SK-N-SH (cell line): ENCODE data around the gene ZNF521. TPM values are rescaled to one million over a fixed set of nuclear protein-coding genes. Genes with fewer than 3 reads are reported as not detected.

Source experiments
- CTCF ChIA-PET: fragments of 300-600, 350-600 bp; formaldehyde crosslinking; extraction: SDS; loops from one replicate; lab custom pipeline; 2021; lab: Yijun Ruan, JAX
- POLR2A ChIA-PET: fragments of 350-600 bp; sonication (Branson Sonifier 250); formaldehyde crosslinking; extraction: SDS; loops from one replicate; lab custom pipeline; 2020; ENCODE audit warnings: antibody characterized with exemption, inconsistent platforms; lab: Yijun Ruan, JAX
- DNase-seq: peaks from one replicate; pipeline ENCODE4 v3.0.0; 2012
- H2AFZ ChIP-seq: fragments of 200-600 bp; sonication (generic); 2 replicates; pipeline ENCODE4 v1.8.1; 2016; ENCODE audit warnings: antibody characterized with exemption, mild to moderate bottlenecking, low read depth
- H3F3A ChIP-seq: fragments of 200-600 bp; sonication (generic); replicated peaks from 2 replicates; pipeline ENCODE3; 2016; ENCODE audit warnings: antibody characterized with exemption, mild to moderate bottlenecking; ENCODE audit not compliant: insufficient read depth
- H3K27ac ChIP-seq, 2 experiments: fragments of 200-500 bp in 1 of 2; fragments of 200-600 bp in 1 of 2; sonication (Bioruptor generic) in 1 of 2; sonication (generic), shearing (Covaris generic) in 1 of 2; 2 replicates each; pipeline versions ENCODE4 v1.5.1 to v1.6.1; 2014 to 2016; ENCODE audit warnings: low read depth in 2 of 2, inconsistent platforms in 1 of 2, low read length in 1 of 2, mild to moderate bottlenecking in 1 of 2, mixed read lengths in 1 of 2
- H3K27me3 ChIP-seq: fragments of 200-600 bp; sonication (generic), shearing (Covaris generic); 2 replicates; pipeline ENCODE4 v1.6.1; 2016; ENCODE audit warnings: mixed run types; ENCODE audit not compliant: insufficient read depth
- H3K36me3 ChIP-seq, 2 experiments: fragments of 200-500 bp in 1 of 2; fragments of 200-600 bp in 1 of 2; sonication (Bioruptor generic) in 1 of 2; sonication (generic) in 1 of 2; replicated peaks in 1 of 2; 2 replicates each; pipeline versions ENCODE3 to v1.5.1; 2014 to 2016; ENCODE audit warnings: low read length in 1 of 2, mild to moderate bottlenecking in 1 of 2; ENCODE audit not compliant: insufficient read depth in 2 of 2, control insufficient read depth in 1 of 2
- H3K4me1 ChIP-seq, 2 experiments: fragments of 200-500 bp in 1 of 2; fragments of 200-600 bp in 1 of 2; sonication (Bioruptor generic) in 1 of 2; sonication (generic), shearing (Covaris generic) in 1 of 2; 2 replicates each; pipeline versions ENCODE4 v1.5.1 to v1.6.1; 2014 to 2016; ENCODE audit warnings: low read depth in 1 of 2, low read length in 1 of 2, mixed run types in 1 of 2; ENCODE audit not compliant: insufficient read depth in 2 of 2, control insufficient read depth in 1 of 2
- H3K4me2 ChIP-seq: fragments of 200-600 bp; sonication (generic), shearing (Covaris generic); 2 replicates; pipeline ENCODE4 v1.6.1; 2017; ENCODE audit warnings: mixed run types
- H3K4me3 ChIP-seq, 2 experiments: fragments of 200-500 bp in 1 of 2; fragments of 200-600 bp in 1 of 2; sonication (Bioruptor generic) in 1 of 2; sonication (generic), shearing (Covaris generic) in 1 of 2; 2 replicates each; pipeline versions ENCODE4 v1.5.1 to v1.8.1; 2014 to 2016; ENCODE audit warnings: low read depth in 2 of 2, inconsistent platforms in 1 of 2, low read length in 1 of 2, mild to moderate bottlenecking in 1 of 2, mixed read lengths in 1 of 2, moderate library complexity in 1 of 2
- H3K79me2 ChIP-seq: fragments of 200-600 bp; sonication (generic); 2 replicates; pipeline ENCODE4 v1.8.1; 2017; ENCODE audit warnings: mild to moderate bottlenecking; ENCODE audit not compliant: insufficient read depth
- H3K9ac ChIP-seq: fragments of 200-600 bp; sonication (generic); 2 replicates; pipeline ENCODE4 v1.6.1; 2017; ENCODE audit warnings: mixed run types
- H3K9me2 ChIP-seq: fragments of 200-600 bp; sonication (generic); 2 replicates; pipeline ENCODE4 v1.6.1; 2017; ENCODE audit warnings: mixed run types
- H3K9me3 ChIP-seq: fragments of 200-600 bp; sonication (generic); 2 replicates; pipeline ENCODE4 v1.6.1; 2017; ENCODE audit warnings: mixed run types, mild to moderate bottlenecking, moderate library complexity
- H4K20me1 ChIP-seq: fragments of 200-600 bp; sonication (generic); 2 replicates; pipeline ENCODE4 v1.6.1; 2017; ENCODE audit warnings: mild to moderate bottlenecking, mixed run types; ENCODE audit not compliant: insufficient read depth
- CHD2 ChIP-seq: fragments of 150-350 bp; IDR thresholded peaks from 2 replicates; pipeline ENCODE4 v1.6.1; 2018; ENCODE audit warnings: low read length; ENCODE audit not compliant: partially characterized antibody
- EP300 ChIP-seq, 2 experiments: IDR thresholded peaks; 2 replicates each; pipeline versions ENCODE4 v1.4.0 to v1.6.1; 2012; ENCODE audit warnings: borderline replicate concordance in 1 of 2, low read depth in 1 of 2, low read length in 1 of 2
- EZH2phosphoT487 ChIP-seq: fragments of 200-600 bp; sonication (generic); IDR thresholded peaks from 2 replicates; pipeline ENCODE4 v1.6.1; 2017; ENCODE audit warnings: low read depth, mixed run types, mild to moderate bottlenecking, antibody characterized with exemption, moderate library complexity, borderline replicate concordance
- FOSL2 ChIP-seq: IDR thresholded peaks from 2 replicates; pipeline ENCODE4 v1.4.0; 2012; ENCODE audit warnings: low read depth, mild to moderate bottlenecking, moderate library complexity, borderline replicate concordance
- FOXJ3 ChIP-seq: sonication (generic); formaldehyde crosslinking; IDR thresholded peaks from 2 replicates; pipeline ENCODE4 v1.5.1; 2020; ENCODE audit warnings: mild to moderate bottlenecking, missing genetic modification reagents
- GATA2 ChIP-seq: sonication (generic); formaldehyde crosslinking; IDR thresholded peaks from 2 replicates; pipeline ENCODE4 v1.5.0; 2020; ENCODE audit warnings: mild to moderate bottlenecking, missing genetic modification reagents
- MAX ChIP-seq: IDR thresholded peaks from 2 replicates; pipeline ENCODE4 v1.4.0; 2012; ENCODE audit warnings: low read depth
- PBX3 ChIP-seq: IDR thresholded peaks from 2 replicates; pipeline ENCODE4; 2012
- POLR2AphosphoS5 ChIP-seq: IDR thresholded peaks from 2 replicates; pipeline ENCODE4 v1.6.1; 2012; ENCODE audit warnings: low read depth, low read length
- RCOR1 ChIP-seq: fragments of 150-350 bp; IDR thresholded peaks from 2 replicates; pipeline ENCODE4 v1.6.1; 2017; ENCODE audit warnings: antibody characterized with exemption, low read length
- RFX5 ChIP-seq: IDR thresholded peaks from 2 replicates; pipeline ENCODE4 v1.6.1; 2012; ENCODE audit warnings: mild to moderate bottlenecking, improper control_type of control experiment, low read length
- RXRA ChIP-seq: IDR thresholded peaks from 2 replicates; pipeline ENCODE4 v1.4.0; 2012; ENCODE audit warnings: low read depth, mild to moderate bottlenecking, borderline replicate concordance
- SIN3A ChIP-seq: IDR thresholded peaks from 2 replicates; pipeline ENCODE4 v1.6.1; 2012; ENCODE audit warnings: low read depth, mild to moderate bottlenecking, low read length, moderate library complexity, borderline replicate concordance
- SMC3 ChIP-seq: IDR thresholded peaks from 2 replicates; pipeline ENCODE4 v1.6.1; 2012; ENCODE audit warnings: low read depth, low read length, improper control_type of control experiment
- TAF1 ChIP-seq: IDR thresholded peaks from 2 replicates; pipeline ENCODE4 v1.6.1; 2012; ENCODE audit warnings: low read depth, mild to moderate bottlenecking, low read length, moderate library complexity, borderline replicate concordance
- TEAD4 ChIP-seq: IDR thresholded peaks from 2 replicates; pipeline ENCODE4 v1.4.0; 2012; ENCODE audit warnings: mild to moderate bottlenecking, borderline replicate concordance; ENCODE audit not compliant: insufficient read depth
- ZBTB33 ChIP-seq: IDR thresholded peaks from 2 replicates; pipeline ENCODE4 v1.4.0; 2012; ENCODE audit warnings: low read depth, borderline replicate concordance
- WGBS: methylation state at CpG from one replicate; pipeline ENCODE4 v1.1.6; 2017; ENCODE audit warnings: low lambda C conversion rate; 5-methylcytosine and 5-hydroxymethylcytosine counted together
- polyA plus RNA-seq, 3 experiments: library from polyadenylated mRNA; depleted of rRNA; stranded (reverse); fragments of >200 nt; gene quantifications; 2 replicates each; pipeline ENCODE4 v1.2.3, GENCODE V29; 2012

Gene ZNF521
- polyA plus RNA-seq, 1 of the 3 experiments (the other 2 are of a cell fraction), result 14.1 TPM

- no peaks in the 10 kb centered on the region for H3K9me2 ChIP-seq
- H3K4me3 ChIP-seq, result no peak overlapping the region
- no peaks in the 10 kb centered on the region for H3K36me3 ChIP-seq
- ChIA-PET CTCF (no interaction called here), POLR2A (no interaction called here)
- WGBS, result 85% methylated on average over 7 of the region's 7 CpGs
- TF ChIP-seq FOSL2, result no peak
- TF ChIP-seq RXRA, result no peak
- no peak for TF ChIP-seq EP300 (IDR thresholded peaks at IDR 0.05; ENCODE audit: borderline replicate concordance in 1 of 2, low read depth in 1 of 2, low read length in 1 of 2)
- TF ChIP-seq RFX5, result no peak
- no peak for TF ChIP-seq GATA2
- no peak for TF ChIP-seq SIN3A
- no peak for TF ChIP-seq FOXJ3 (CRISPR knock-in tag)
- H2AFZ ChIP-seq, result no peak overlapping the region
- H3K27ac ChIP-seq, result no peak overlapping the region
- no peaks in the 10 kb centered on the region for H4K20me1 ChIP-seq
- DNase-seq, result no peak
- H3F3A ChIP-seq, result no peaks in the 10 kb centered on the region
- no peaks in the 10 kb centered on the region for H3K9me3 ChIP-seq
- H3K9ac ChIP-seq, result no peak overlapping the region
- H3K27me3 ChIP-seq, result no peaks in the 10 kb centered on the region
- H3K4me1 ChIP-seq, result peaks cover 0 to 3% of the 10 kb centered on the region in 2 experiments; a peak in 1 of 4 replicates
- no peaks in the 10 kb centered on the region for H3K79me2 ChIP-seq
- no peak overlapping the region for H3K4me2 ChIP-seq
Measured at GRCh38 chr18:25174324-25174723, 177.6 kb downstream of the ZNF521 start.

GRCh38 chr18:25171334-25171733 lies 180.6 kb downstream of the ZNF521 start:
- H3K4me1 ChIP-seq, result peaks cover 0 to 3% of the 10 kb centered on the region in 2 experiments; a peak in 1 of 4 replicates
- POLR2A ChIA-PET, result no interaction called here
- H3K9ac ChIP-seq, result no peak overlapping the region
- H3K9me3 ChIP-seq, result no peaks in the 10 kb centered on the region
- no peak overlapping the region for H2AFZ ChIP-seq
- H3K36me3 ChIP-seq, result peaks cover 0 to 5% of the 10 kb centered on the region in 2 experiments
- H3K27ac ChIP-seq, result no peak overlapping the region
- H3K4me3 ChIP-seq, result no peak overlapping the region
- H4K20me1 ChIP-seq, result no peaks in the 10 kb centered on the region
- no peaks in the 10 kb centered on the region for H3K9me2 ChIP-seq
- CTCF ChIA-PET, result interaction anchor here (0.7 kb wide), 1 partner anchor 16 kb away, joined by 3 read pairs; no protein-coding TSS in a partner anchor
- no peak overlapping the region for H3K4me2 ChIP-seq
- no peaks in the 10 kb centered on the region for H3F3A ChIP-seq
- no peaks in the 10 kb centered on the region for H3K79me2 ChIP-seq
- TF ChIP-seq MAX, result no peak
- no peak for TF ChIP-seq CHD2
- no peak for TF ChIP-seq PBX3
- no peak for TF ChIP-seq EZH2phosphoT487
- TF ChIP-seq TAF1, result no peak
- TF ChIP-seq ZBTB33, result no peak
- TF ChIP-seq SMC3, result no peak
- TF ChIP-seq TEAD4, result no peak
- TF ChIP-seq POLR2AphosphoS5, result no peak
- no peak for TF ChIP-seq RCOR1
- no peaks in the 10 kb centered on the region for H3K27me3 ChIP-seq
- no peak for DNase-seq
- WGBS, result 85% methylated on average over 3 of the region's 3 CpGs
